Stimulated activated naive CD8-positive, alpha-beta T cell treated with anti-CD3 and anti-CD28 coated beads, Interleukin-15, amount 100 ng/mL, for 72 hours (primary cell): ENCODE data around the gene ANKRD40CL.

ENCODE experiments used
- ATAC-seq: fragments of 150-1000 bp; cut with Tn5 transposase; 2 replicates; pipeline ENCODE4 v1.10.0; 2021; ENCODE audit warnings: mild to moderate bottlenecking, moderate library complexity
- DNase-seq, 2 donors: peaks; one replicate each; pipeline ENCODE4 v3.0.0; 2021 to 2022
- H3K27ac Mint-ChIP-seq, 2 donors: one replicate each; pipeline ENCODE4 v1.8.0; 2022; ENCODE audit warnings: mild to moderate bottlenecking in 2 of 2, mixed read lengths in 2 of 2, moderate library complexity in 2 of 2
- H3K27me3 Mint-ChIP-seq: one replicate; pipeline ENCODE4 v1.8.0; 2022; ENCODE audit warnings: mixed read lengths
- H3K4me1 Mint-ChIP-seq: one replicate; pipeline ENCODE4 v1.8.0; 2022; ENCODE audit warnings: mild to moderate bottlenecking, mixed read lengths
- H3K4me3 Mint-ChIP-seq, 2 donors: one replicate each; pipeline ENCODE4 v1.8.0; 2022; ENCODE audit warnings: mild to moderate bottlenecking in 2 of 2, mixed read lengths in 2 of 2, moderate library complexity in 1 of 2
- H3K9me3 Mint-ChIP-seq, 2 donors: one replicate each; pipeline ENCODE4 v1.8.0; 2022; ENCODE audit warnings: mixed read lengths in 2 of 2

Gene ANKRD40CL

GRCh38 chr17:50798424-50799288, 31.3 kb upstream of the ANKRD40CL start:
- no peaks in the 10 kb centered on the region for H3K9me3 Mint-ChIP-seq
- ATAC-seq (no peak), DNase-seq (no peak)
- H3K4me1 Mint-ChIP-seq = no peaks in the 10 kb centered on the region
- H3K4me3 Mint-ChIP-seq = no peak overlapping the region
- peak overlapping the region in 1 of 2 donors; percentile 84 for H3K27ac Mint-ChIP-seq
- H3K27me3 Mint-ChIP-seq = no peaks in the 10 kb centered on the region

- no peaks in the 10 kb centered on the region for H3K4me1 Mint-ChIP-seq
- H3K9me3 Mint-ChIP-seq = no peaks in the 10 kb centered on the region
- H3K27ac Mint-ChIP-seq = no peak overlapping the region
- H3K4me3 Mint-ChIP-seq = no peak overlapping the region
- ATAC-seq = no peak
- no peaks in the 10 kb centered on the region for H3K27me3 Mint-ChIP-seq
- DNase-seq = no peak
Observed at GRCh38 chr17:50797135-50797810, 30.0 kb upstream of the ANKRD40CL start.

- H3K27me3 Mint-ChIP-seq = no peaks in the 10 kb centered on the region
- H3K27ac Mint-ChIP-seq = no peak overlapping the region
- DNase-seq (no peak), ATAC-seq (no peak)
- no peaks in the 10 kb centered on the region for H3K4me1 Mint-ChIP-seq
- no peaks in the 10 kb centered on the region for H3K9me3 Mint-ChIP-seq
- no peak overlapping the region for H3K4me3 Mint-ChIP-seq
Observed at GRCh38 chr17:50794361-50794760, 27.0 kb upstream of the ANKRD40CL start.

- no peaks in the 10 kb centered on the region for H3K27me3 Mint-ChIP-seq
Observed at GRCh38 chr17:50793007-50793406, 25.7 kb upstream of the ANKRD40CL start.

GRCh38 chr17:50792132-50792531, 24.8 kb upstream of the ANKRD40CL start:
- Mint-ChIP-seq H3K4me1 (peaks cover 6% of the 10 kb centered on the region), H3K4me3 (no peak overlapping the region), H3K9me3 (no peaks in the 10 kb centered on the region), H3K27ac (no peak overlapping the region), H3K27me3 (no peaks in the 10 kb centered on the region)
- ATAC-seq = no peak
- no peak for DNase-seq

More at GRCh38 chr17:50793007-50793406, 25.7 kb upstream of the ANKRD40CL start:
- DNase-seq (no peak), ATAC-seq (no peak)
- no peak overlapping the region for H3K27ac Mint-ChIP-seq
- H3K9me3 Mint-ChIP-seq = no peaks in the 10 kb centered on the region
- H3K4me1 Mint-ChIP-seq = peaks cover 3% of the 10 kb centered on the region
- no peak overlapping the region for H3K4me3 Mint-ChIP-seq

GRCh38 chr17:50790618-50791017, 23.3 kb upstream of the ANKRD40CL start:
- ATAC-seq = no peak
- Mint-ChIP-seq H3K4me1 (peaks cover 6% of the 10 kb centered on the region), H3K4me3 (no peak overlapping the region), H3K9me3 (no peaks in the 10 kb centered on the region), H3K27me3 (no peaks in the 10 kb centered on the region), H3K27ac (no peak overlapping the region)
- DNase-seq = no peak

- peak overlapping the region; percentile 10 to 31 for H3K27ac Mint-ChIP-seq
- H3K4me1 Mint-ChIP-seq = peaks cover 12% of the 10 kb centered on the region
- no peaks in the 10 kb centered on the region for H3K9me3 Mint-ChIP-seq
- ATAC-seq (no peak), DNase-seq (no peak)
- no peaks in the 10 kb centered on the region for H3K27me3 Mint-ChIP-seq
- H3K4me3 Mint-ChIP-seq = no peak overlapping the region
Observed at GRCh38 chr17:50787106-50787505, 19.8 kb upstream of the ANKRD40CL start.

GRCh38 chr17:50785946-50786570, 18.7 kb upstream of the ANKRD40CL start:
- no peak for DNase-seq
- no peak for ATAC-seq
- no peaks in the 10 kb centered on the region for H3K9me3 Mint-ChIP-seq
- H3K27me3 Mint-ChIP-seq = peaks cover 5% of the 10 kb centered on the region
- H3K4me1 Mint-ChIP-seq = peaks cover 17% of the 10 kb centered on the region
- no peak overlapping the region for H3K27ac Mint-ChIP-seq
- H3K4me3 Mint-ChIP-seq = no peak overlapping the region

GRCh38 chr17:50785126-50785525, 17.8 kb upstream of the ANKRD40CL start:
- Mint-ChIP-seq H3K9me3 (no peaks in the 10 kb centered on the region), H3K4me3 (no peak overlapping the region), H3K4me1 (peaks cover 24% of the 10 kb centered on the region), H3K27ac (no peak overlapping the region), H3K27me3 (peaks cover 6% of the 10 kb centered on the region)
- ATAC-seq (no peak), DNase-seq (no peak)

- peaks cover 34% of the 10 kb centered on the region for H3K4me1 Mint-ChIP-seq
- peaks cover 6% of the 10 kb centered on the region for H3K27me3 Mint-ChIP-seq
- no peaks in the 10 kb centered on the region for H3K9me3 Mint-ChIP-seq
- DNase-seq (no peak), ATAC-seq (no peak)
- no peak overlapping the region for H3K4me3 Mint-ChIP-seq
- H3K27ac Mint-ChIP-seq = no peak overlapping the region
Observed at GRCh38 chr17:50783905-50784304, 16.6 kb upstream of the ANKRD40CL start.

GRCh38 chr17:50783193-50783660, 15.9 kb upstream of the ANKRD40CL start:
- H3K4me3 Mint-ChIP-seq = no peak overlapping the region
- peak; percentile 91 for ATAC-seq
- peaks cover 6% of the 10 kb centered on the region for H3K27me3 Mint-ChIP-seq
- no peaks in the 10 kb centered on the region for H3K9me3 Mint-ChIP-seq
- H3K27ac Mint-ChIP-seq = no peak overlapping the region
- DNase-seq = peak; percentile 77 to 84
- peaks cover 33% of the 10 kb centered on the region for H3K4me1 Mint-ChIP-seq

GRCh38 chr17:50781167-50781566, 13.8 kb upstream of the ANKRD40CL start:
- no peak for DNase-seq
- peaks cover 6% of the 10 kb centered on the region for H3K27me3 Mint-ChIP-seq
- peak overlapping the region; percentile 62 to 78 for H3K4me3 Mint-ChIP-seq
- no peak for ATAC-seq
- H3K9me3 Mint-ChIP-seq = no peaks in the 10 kb centered on the region
- peaks cover 27% of the 10 kb centered on the region for H3K4me1 Mint-ChIP-seq
- no peak overlapping the region for H3K27ac Mint-ChIP-seq

- DNase-seq (peak in 1 of 2 donors; percentile 17), ATAC-seq (peak; percentile 53)
- Mint-ChIP-seq H3K4me1 (peaks cover 27% of the 10 kb centered on the region), H3K27ac (peak overlapping the region in 1 of 2 donors; percentile 54), H3K4me3 (no peak overlapping the region), H3K9me3 (no peaks in the 10 kb centered on the region), H3K27me3 (peaks cover 6% of the 10 kb centered on the region)
Observed at GRCh38 chr17:50779747-50780353, 12.5 kb upstream of the ANKRD40CL start.

- H3K27me3 Mint-ChIP-seq = peaks cover 6% of the 10 kb centered on the region
- H3K4me3 Mint-ChIP-seq = no peak overlapping the region
- no peak for ATAC-seq
Observed at GRCh38 chr17:50778988-50779387, 11.7 kb upstream of the ANKRD40CL start.

GRCh38 chr17:50778471-50778870, 11.2 kb upstream of the ANKRD40CL start:
- DNase-seq = no peak
- no peak for ATAC-seq
- no peaks in the 10 kb centered on the region for H3K9me3 Mint-ChIP-seq
- peaks cover 27% of the 10 kb centered on the region for H3K4me1 Mint-ChIP-seq
- no peak overlapping the region for H3K4me3 Mint-ChIP-seq
- H3K27ac Mint-ChIP-seq = no peak overlapping the region
- H3K27me3 Mint-ChIP-seq = peaks cover 6% of the 10 kb centered on the region

More at GRCh38 chr17:50778988-50779387, 11.7 kb upstream of the ANKRD40CL start:
- no peak overlapping the region for H3K27ac Mint-ChIP-seq
- DNase-seq = no peak
- peaks cover 27% of the 10 kb centered on the region for H3K4me1 Mint-ChIP-seq
- no peaks in the 10 kb centered on the region for H3K9me3 Mint-ChIP-seq
